Liver (tissue), 9 donors: ENCODE data around the gene SAC3D1. TPM values are rescaled to one million over a fixed set of nuclear protein-coding genes. Genes with fewer than 3 reads are reported as not detected.

ENCODE experiments used
- DNase-seq: peaks from one replicate; pipeline ENCODE4 v3.0.0-alpha.2; 2017; ENCODE audit warnings: low spot score
- H3K27ac ChIP-seq, 2 donors: one replicate each; pipeline ENCODE4 v1.7.0; 2013; ENCODE audit warnings: inconsistent platforms in 2 of 2, low read length in 2 of 2, control low read depth in 1 of 2, low read depth in 1 of 2, mild to moderate bottlenecking in 1 of 2
- H3K27me3 ChIP-seq, 4 donors: one replicate each; pipeline versions ENCODE4 v1.6.1 to v1.7.0; 2013; ENCODE audit warnings: low read length in 3 of 4, inconsistent platforms in 1 of 4, mild to moderate bottlenecking in 1 of 4, moderate library complexity in 1 of 4; ENCODE audit not compliant: control insufficient read depth in 4 of 4, insufficient read depth in 4 of 4
- H3K36me3 ChIP-seq, 4 donors: one replicate each; pipeline versions ENCODE4 v1.6.1 to v1.7.0; 2013; ENCODE audit warnings: low read length in 3 of 4, mild to moderate bottlenecking in 3 of 4, low read depth in 1 of 4, moderate library complexity in 1 of 4; ENCODE audit not compliant: control insufficient read depth in 4 of 4, insufficient read depth in 3 of 4
- H3K4me1 ChIP-seq, 4 donors: one replicate each; pipeline versions ENCODE4 v1.6.1 to v1.7.0; 2013; ENCODE audit warnings: low read length in 3 of 4, mild to moderate bottlenecking in 3 of 4, moderate library complexity in 1 of 4; ENCODE audit not compliant: control insufficient read depth in 4 of 4, insufficient read depth in 4 of 4
- H3K4me3 ChIP-seq, 3 donors: one replicate each; pipeline versions ENCODE4 v1.6.1 to v1.7.0; 2013; ENCODE audit warnings: low read length in 3 of 3, control low read depth in 1 of 3, low read depth in 1 of 3, mild to moderate bottlenecking in 1 of 3
- H3K9ac ChIP-seq, 2 donors: one replicate each; pipeline ENCODE4 v1.7.0; 2013; ENCODE audit warnings: low read length in 2 of 2, mild to moderate bottlenecking in 2 of 2, moderate library complexity in 2 of 2, control low read depth in 1 of 2, low read depth in 1 of 2
- H3K9me3 ChIP-seq, 4 donors: one replicate each; pipeline versions ENCODE4 v1.6.1 to v1.7.0; 2013; ENCODE audit warnings: low read length in 3 of 4; ENCODE audit not compliant: control insufficient read depth in 4 of 4
- ATF3 ChIP-seq: IDR thresholded peaks from 2 replicates; pipeline ENCODE4 v1.6.1; 2016; ENCODE audit warnings: antibody characterized with exemption
- CTCF ChIP-seq: fragments of 150-350 bp; IDR thresholded peaks from 2 replicates; pipeline ENCODE4 v1.5.1; 2017; ENCODE audit warnings: improper control_type of control experiment, low read depth, low read length; ENCODE audit not compliant: missing input control
- FOXA1 ChIP-seq: IDR thresholded peaks from 2 replicates; pipeline ENCODE4 v1.6.1; 2016; ENCODE audit warnings: antibody characterized with exemption
- FOXA2 ChIP-seq: IDR thresholded peaks from 2 replicates; pipeline ENCODE4 v1.6.1; 2016; ENCODE audit warnings: antibody characterized with exemption
- GABPA ChIP-seq, 2 donors: IDR thresholded peaks in 1 of 2; conservative IDR thresholded peaks in 1 of 2; 2 replicates each; pipeline ENCODE4 v1.6.1; 2016; ENCODE audit warnings: antibody characterized with exemption in 2 of 2, mild to moderate bottlenecking in 1 of 2, moderate library complexity in 1 of 2
- HNF4A ChIP-seq, 2 donors: conservative IDR thresholded peaks; 2 replicates each; pipeline ENCODE4 v1.6.1; 2016; ENCODE audit warnings: antibody characterized with exemption in 2 of 2, mild to moderate bottlenecking in 2 of 2
- HNF4G ChIP-seq: IDR thresholded peaks from 2 replicates; pipeline ENCODE4 v1.6.1; 2016; ENCODE audit warnings: antibody characterized with exemption
- JUND ChIP-seq, 2 donors: IDR thresholded peaks; 2 replicates each; pipeline ENCODE4 v1.6.1; 2016; ENCODE audit warnings: antibody characterized with exemption in 2 of 2
- MAX ChIP-seq: IDR thresholded peaks from 2 replicates; pipeline ENCODE4 v1.6.1; 2016; ENCODE audit warnings: antibody characterized with exemption
- NR2F2 ChIP-seq: IDR thresholded peaks from 2 replicates; pipeline ENCODE4 v1.6.1; 2016; ENCODE audit warnings: antibody characterized with exemption
- RXRA ChIP-seq, 2 donors: IDR thresholded peaks; 2 replicates each; pipeline ENCODE4 v1.6.1; 2017 to 2018; ENCODE audit warnings: antibody characterized with exemption in 2 of 2, mild to moderate bottlenecking in 1 of 2
- SP1 ChIP-seq: IDR thresholded peaks from 2 replicates; pipeline ENCODE4 v1.6.1; 2018; ENCODE audit warnings: antibody characterized with exemption, mild to moderate bottlenecking
- TAF1 ChIP-seq: conservative IDR thresholded peaks from 2 replicates; pipeline ENCODE4 v1.6.1; 2016; ENCODE audit warnings: antibody characterized with exemption, mild to moderate bottlenecking
- YY1 ChIP-seq: IDR thresholded peaks from 2 replicates; pipeline ENCODE4 v1.6.1; 2016; ENCODE audit warnings: antibody characterized with exemption, mild to moderate bottlenecking
- ZBTB33 ChIP-seq: IDR thresholded peaks from 2 replicates; pipeline ENCODE4 v1.6.1; 2016; ENCODE audit warnings: antibody characterized with exemption
- WGBS: extraction: QIAGEN DNeasy Blood & Tissue Kit; methylation state at CpG from one replicate; pipeline ENCODE4 v1.1.7; 2013; 5-methylcytosine and 5-hydroxymethylcytosine counted together
- polyA plus RNA-seq, 2 donors: library from polyadenylated mRNA; stranded (reverse) in 1 of 2; unstranded in 1 of 2; fragments of 200-250 nt in 1 of 2; fragments of >200 nt in 1 of 2; fragmentation: Nextera tagmentation in 1 of 2; extraction: Ambion mirVana in 1 of 2; gene quantifications; one replicate each; pipeline versions ENCODE4 v1.2.1 to v1.2.3, GENCODE V29; 2013 to 2015
- total RNA-seq, 2 donors: library from RNA; depleted of rRNA; stranded (reverse); fragments of >200 nt; gene quantifications; one replicate each; pipeline ENCODE4 v1.2.3, GENCODE V29; 2014
- donor health status: healthy.
- donor health status: healthy.
- donor health status: healthy.
- donor health status: healthy.
- donor health status: healthy.

Gene SAC3D1
- total and polyA plus RNA-seq, 4 donors = 3.8 to 7.9 (median 6.8) TPM

GRCh38 chr11:65066805-65067291 lies 25.8 kb downstream of the SAC3D1 start (continued):
- TF ChIP-seq GABPA (IDR thresholded peaks at IDR 0.05 in 1 of 2, conservative IDR thresholded peaks at IDR 0.05 in 1 of 2) = no peak
- TF ChIP-seq HNF4A (conservative IDR thresholded peaks at IDR 0.05) = no peak
- TF ChIP-seq MAX = no peak
- no peak for TF ChIP-seq YY1

GRCh38 chr11:65067446-65067845 lies 26.4 kb downstream of the SAC3D1 start:
- Histone ChIP-seq H3K9ac (no peak overlapping the region), H3K27ac (no peak overlapping the region), H3K9me3 (no peaks in the 10 kb centered on the region), H3K27me3 (no peaks in the 10 kb centered on the region), H3K4me1 (no peaks in the 10 kb centered on the region), H3K36me3 (no peaks in the 10 kb centered on the region), H3K4me3 (no peak overlapping the region)
- no peak for TF ChIP-seq GABPA (IDR thresholded peaks at IDR 0.05 in 1 of 2, conservative IDR thresholded peaks at IDR 0.05 in 1 of 2)
- no peak for TF ChIP-seq YY1
- TF ChIP-seq ATF3 = no peak
- no peak for TF ChIP-seq SP1
- no peak for TF ChIP-seq HNF4G
- no peak for TF ChIP-seq MAX
- no peak for TF ChIP-seq HNF4A (conservative IDR thresholded peaks at IDR 0.05)
- TF ChIP-seq FOXA2 = no peak
- TF ChIP-seq TAF1 = no peak
- TF ChIP-seq RXRA (IDR thresholded peaks at IDR 0.05) = no peak
- no peak for TF ChIP-seq CTCF
- no peak for TF ChIP-seq FOXA1
- no peak for TF ChIP-seq JUND (IDR thresholded peaks at IDR 0.05)
- TF ChIP-seq NR2F2 = no peak
- DNase-seq = no peak
- WGBS = 92% methylated on average over 10 of the region's 10 CpGs

- WGBS = 34% methylated on average over 9 of the region's 9 CpGs
- DNase-seq = no peak
- TF ChIP-seq YY1 (no peak), TAF1 (no peak), MAX (no peak), RXRA (IDR thresholded peaks at IDR 0.05) (no peak), FOXA2 (no peak), ZBTB33 (no peak)
Measured at GRCh38 chr11:65069217-65069616, 28.2 kb downstream of the SAC3D1 start.

More at GRCh38 chr11:65069217-65069616, 28.2 kb downstream of the SAC3D1 start:
- H3K27ac ChIP-seq = no peak overlapping the region
- no peaks in the 10 kb centered on the region for H3K4me1 ChIP-seq
- no peak overlapping the region for H3K4me3 ChIP-seq
- H3K9me3 ChIP-seq = no peaks in the 10 kb centered on the region
- H3K27me3 ChIP-seq = no peaks in the 10 kb centered on the region
- H3K9ac ChIP-seq = no peak overlapping the region
- H3K36me3 ChIP-seq = no peaks in the 10 kb centered on the region
